Activated CD8-positive, alpha-beta memory T cell treated with anti-CD3 and anti-CD28 coated beads, Interleukin-2, amount 50 U/mL, for 48 hours (primary cell): ENCODE results near the gene AHNAK.
"Not testable (repeated sequence)": the region's sequence is repeated elsewhere in the genome, so short reads cannot be mapped to it uniquely, and the experiment has no call there.

ENCODE experiments used
- DNase-seq: peaks from one replicate; pipeline ENCODE4 v3.0.0-alpha.2; 2020

The AHNAK gene

DNA sequence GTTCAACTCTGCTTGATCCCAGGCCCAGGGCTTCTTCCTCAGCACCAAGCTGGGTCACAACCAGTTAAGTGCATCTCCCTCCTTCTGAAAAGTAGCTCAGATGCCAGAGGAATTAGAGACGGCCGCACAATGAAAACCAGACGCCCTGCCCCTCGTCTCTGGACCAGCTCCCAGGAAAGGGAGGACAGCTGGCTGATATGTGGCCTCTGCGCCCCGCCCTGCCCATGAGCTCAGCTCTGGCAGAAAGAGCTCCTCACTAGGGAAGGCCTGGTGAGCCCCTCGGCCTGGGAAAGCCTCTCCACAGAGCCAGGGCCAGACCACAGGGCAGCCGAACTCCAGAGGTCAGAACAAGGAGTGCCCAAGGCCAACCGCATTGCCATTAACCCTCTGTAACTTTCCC is 145.8 kb downstream of the AHNAK start:
- DNase-seq = no peak

DNA sequence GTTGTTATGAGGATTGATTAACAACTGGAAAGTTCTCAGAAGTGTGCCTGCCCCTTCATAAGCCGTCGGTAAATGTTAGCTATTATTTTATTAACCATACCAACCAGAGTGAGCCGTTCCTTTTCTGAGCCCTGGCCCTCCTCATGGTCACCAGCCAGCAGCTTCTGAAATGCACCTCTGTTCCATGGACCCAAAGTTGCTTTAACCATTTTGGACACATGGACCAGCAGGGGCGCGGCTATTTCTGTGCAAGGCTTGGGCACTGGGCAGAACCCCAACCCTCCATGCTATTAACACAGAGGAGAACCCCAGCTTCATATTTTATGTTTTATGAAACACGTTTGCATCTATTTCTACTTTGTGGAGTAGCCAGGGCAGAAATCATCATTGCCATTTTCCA is 146.3 kb downstream of the AHNAK start:
- DNase-seq = no peak

DNA sequence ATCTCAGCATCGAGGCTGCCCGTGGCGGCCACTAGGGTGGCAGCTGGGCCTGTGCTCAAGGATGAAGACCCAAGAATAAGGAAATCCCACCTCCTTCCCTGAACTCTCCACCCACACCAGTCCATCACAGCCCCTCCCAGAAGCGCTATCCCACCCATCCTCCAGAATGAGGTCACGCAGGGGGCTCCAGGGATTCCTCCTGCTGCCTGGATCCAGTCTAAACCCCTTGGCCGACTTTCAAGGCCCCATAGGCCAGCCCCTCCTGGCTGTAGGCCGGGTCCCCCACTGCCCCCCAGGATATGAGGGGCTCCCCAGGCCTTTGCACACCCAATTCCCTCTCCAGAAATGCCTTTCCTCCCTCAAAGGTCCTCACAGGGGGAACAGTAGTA is 146.7 kb downstream of the AHNAK start:
- DNase-seq = no peak

DNA sequence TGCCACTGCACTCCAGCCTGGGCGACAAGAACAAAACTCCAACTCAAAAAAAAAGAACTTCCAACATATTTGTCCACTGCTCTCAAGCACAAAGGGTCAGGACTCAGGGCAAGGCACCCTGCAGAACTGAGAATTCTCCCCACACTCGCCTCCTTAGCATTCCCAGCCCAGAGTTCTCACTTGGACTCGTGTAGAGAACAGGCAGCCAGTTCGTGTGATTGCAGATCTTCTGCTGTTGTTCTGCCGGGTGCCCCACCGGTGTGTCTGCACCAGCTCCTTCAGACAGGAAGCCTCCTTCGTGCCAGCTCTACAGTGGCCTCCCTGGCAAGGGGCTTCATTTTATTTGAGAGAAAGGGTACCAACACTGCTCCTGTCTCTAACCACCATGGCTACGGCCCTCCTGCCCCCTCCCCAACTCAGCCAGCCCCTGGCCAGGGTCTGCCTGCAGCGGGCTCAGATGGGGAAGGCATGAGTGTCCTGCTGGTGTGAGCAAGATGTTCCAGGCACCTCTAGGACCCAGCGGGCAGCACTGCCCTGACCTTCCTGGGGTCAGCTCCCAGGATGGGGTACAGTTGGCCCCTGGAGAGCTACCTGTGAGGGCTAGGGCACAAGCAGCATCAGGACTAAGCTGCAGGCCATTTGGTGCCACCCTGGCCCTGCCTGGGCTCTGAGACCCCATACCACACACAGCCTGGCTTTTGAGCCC is 147.3 kb downstream of the AHNAK start:
- no peak for DNase-seq

DNA sequence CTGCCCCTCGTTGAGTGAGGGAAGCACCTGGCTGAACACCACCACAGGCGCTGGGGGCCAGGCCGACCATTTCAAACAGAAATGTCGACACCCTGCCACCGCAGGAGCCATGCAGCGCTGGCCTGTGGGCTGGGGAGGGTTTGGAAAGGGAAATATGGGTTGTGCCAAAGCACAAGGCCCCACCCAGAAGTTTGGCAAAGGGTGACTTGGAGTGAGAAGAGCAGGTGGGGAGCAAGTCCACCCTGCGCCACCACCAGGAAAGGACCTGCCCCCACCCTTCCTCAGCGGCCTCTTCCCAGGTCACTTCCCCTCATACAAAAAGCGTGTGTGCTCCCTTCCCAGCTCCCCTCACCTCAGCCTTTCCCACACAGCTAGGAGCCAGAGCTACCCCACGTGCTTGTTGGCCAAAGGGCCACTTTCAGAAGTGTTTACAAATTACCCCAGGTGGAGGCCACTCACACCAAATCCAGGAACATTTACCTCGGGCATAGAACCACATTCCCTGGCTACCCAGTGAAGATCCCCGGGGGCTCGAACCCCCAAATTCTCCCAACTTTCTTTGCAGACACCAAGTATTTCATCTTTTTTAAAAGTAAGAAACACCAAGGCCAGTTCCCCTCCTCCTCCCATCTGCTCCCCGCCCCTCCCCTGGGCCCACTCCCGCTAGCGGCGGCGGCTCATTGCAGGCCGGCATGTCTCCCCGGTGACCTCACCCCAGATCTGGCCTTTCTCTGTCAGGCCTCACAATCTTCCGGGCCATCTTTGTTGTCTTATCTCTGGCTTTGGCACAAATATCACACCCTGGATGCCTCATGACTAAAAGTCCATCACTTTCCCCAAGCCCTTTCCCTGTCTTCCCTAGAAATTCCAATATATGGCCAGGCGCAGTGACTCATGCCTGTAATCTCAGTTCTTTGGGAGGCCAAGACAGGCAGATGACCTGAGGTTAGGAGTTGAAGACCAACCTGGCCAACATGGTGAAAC is 148.3 kb downstream of the AHNAK start:
- no peak for DNase-seq

DNA sequence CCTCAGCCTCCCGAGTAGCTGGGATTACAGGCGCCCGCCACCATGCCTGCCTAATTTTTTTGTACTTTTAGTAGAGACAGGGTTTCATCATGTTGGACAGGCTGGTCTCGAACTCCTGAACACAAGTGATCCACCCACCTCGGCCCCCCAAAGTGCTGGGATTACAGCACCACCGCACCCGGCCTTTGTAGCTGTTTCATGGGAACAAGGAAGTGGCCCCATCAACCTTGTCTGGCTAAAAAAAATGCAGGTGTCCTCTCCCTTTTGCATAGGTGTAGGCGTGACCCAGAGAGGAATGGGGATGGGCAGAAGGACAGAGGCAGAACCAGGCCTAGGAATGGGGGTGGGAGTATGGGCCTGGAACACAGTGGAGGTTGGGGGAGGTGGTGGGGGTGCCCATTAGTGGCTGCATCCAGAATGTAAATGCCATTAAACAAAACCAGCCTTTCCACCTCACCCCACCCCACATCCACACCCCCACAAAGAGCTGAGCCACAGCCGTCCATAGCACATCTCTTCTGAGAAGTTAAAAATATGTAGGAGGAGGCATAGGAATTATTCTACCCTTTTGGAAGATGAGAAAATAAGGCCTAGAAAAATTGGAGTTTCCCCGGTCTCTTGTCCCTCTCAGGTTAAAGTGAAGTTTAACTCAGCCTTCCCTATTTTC is 150.6 kb downstream of the AHNAK start:
- no peak for DNase-seq

DNA sequence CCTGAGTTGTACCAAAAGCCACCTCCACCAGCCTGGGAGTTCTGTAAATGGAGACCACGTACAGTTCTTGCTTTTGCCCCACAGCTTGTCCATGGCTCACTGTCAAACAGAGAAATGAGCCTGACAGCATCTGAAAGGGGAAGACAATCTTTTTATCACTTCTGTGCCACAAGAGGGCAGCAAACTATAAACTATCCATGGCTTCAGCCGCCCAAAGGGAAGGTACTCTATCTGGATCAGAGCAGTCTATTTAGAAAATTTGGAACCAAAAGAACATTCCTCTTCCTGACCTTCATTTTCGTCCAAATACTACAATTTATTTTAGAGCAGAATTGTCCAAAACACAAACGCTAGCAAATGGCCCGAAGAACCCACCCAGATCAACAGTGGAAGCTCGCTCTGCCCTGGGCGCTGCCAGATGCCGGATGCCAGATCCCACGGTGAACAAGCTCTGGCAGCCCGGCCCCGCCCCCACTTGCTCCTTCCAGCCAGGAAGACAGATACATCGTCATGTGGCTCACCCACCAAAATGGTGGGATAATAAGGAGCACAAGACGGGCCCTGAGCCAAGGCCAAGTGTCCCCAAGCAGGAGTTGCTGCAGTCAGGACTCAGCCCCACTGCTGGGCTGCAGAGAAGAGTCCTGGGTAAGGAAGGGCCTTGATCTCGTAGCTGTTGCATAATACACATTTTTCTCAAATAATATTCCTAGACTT is 151.6 kb downstream of the AHNAK start:
- DNase-seq = no peak

DNA sequence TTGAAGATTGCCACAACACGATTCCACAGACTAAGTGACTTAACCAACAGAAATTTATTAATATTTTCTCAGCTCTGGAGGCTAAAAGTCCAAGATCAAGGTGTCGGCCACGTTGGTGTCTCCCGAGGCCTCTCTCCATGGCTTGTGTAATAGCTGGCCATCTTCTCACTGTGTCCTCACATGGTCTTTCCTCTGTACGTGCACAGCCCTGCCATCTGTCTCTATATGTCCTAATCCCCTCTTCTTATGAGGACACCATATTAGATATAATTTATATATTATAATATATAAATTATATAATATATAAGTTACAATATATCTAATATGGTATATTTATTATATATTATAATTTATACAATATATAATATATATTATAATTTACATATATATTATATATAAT is 152.9 kb downstream of the AHNAK start:
- no peak for DNase-seq

DNA sequence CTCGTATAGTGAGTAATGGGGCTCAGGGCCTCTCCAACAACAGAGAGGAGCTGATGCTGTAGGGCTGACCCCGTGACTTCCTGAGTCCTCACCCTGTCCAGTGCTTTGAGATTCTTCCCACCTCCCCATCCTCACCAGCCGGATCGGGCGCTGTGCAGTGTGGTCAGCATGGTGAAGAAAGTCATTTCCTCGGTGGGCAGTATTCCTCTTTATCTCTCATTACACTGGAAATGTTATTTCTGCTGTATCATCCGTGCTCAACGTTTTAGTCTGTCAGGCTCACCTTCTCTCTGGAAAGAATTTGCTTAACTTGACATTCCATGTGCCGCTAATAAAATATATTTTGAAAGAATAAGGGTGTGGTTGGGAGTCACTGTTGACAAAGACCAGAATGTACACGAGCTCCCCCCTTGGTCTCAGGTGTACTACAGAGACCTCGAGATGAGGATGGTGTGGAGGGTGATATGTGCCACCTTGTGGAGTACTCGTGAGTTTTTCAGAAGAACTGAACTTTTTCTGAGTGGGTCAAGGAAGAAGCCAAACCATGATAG is 153.5 kb downstream of the AHNAK start:
- no peak for DNase-seq

DNA sequence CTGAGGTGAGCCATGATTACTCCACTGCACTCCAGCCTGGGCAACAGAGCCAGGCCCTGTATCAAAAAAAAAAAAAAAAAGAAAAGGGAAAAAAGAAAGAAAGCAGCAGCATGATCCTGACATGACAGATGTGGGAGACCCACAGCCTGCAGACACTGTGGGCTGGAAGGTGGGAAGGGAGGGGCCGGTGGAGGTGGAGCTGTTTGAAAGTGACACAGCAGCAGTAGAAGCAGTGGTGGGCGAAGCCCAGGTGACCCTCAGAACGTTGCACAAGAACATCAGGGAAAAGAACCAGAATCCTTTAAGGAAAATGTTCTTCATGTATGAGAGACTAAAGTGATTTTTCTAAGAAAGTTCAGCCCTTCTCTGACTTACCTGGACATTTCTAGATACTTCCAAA is 154.1 kb downstream of the AHNAK start:
- DNase-seq = no peak

DNA sequence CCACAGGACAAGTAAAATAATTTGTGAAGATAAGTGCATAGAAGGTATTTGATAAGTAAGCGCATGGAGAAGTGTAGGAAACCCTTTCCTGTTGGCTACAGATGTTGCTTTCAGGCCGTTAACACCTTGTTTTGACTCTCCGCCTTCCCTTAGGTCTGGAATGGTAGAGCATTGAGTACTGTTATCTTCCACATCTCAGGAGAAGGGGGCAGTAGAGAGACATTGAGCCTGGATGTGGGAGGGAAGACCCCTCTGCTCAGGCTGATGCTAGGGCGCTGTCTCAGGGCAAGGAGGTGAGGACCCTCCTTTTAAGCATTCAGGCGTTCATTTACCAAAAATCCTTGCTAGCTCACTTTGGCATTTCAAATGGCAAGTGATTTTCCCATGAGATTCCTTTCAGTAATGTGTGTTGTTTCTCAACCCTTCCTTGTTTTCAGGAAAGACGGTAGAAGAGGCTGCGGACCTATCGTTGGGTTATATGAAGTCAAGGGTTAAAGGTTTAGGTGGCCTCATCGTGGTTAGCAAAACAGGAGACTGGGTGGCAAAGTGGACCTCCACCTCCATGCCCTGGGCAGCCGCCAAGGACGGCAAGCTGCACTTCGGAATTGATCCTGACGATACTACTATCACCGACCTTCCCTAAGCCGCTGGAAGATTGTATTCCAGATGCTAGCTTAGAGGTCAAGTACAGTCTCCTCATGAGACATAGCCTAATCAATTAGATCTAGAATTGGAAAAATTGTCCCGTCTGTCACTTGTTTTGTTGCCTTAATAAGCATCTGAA is 154.8 kb downstream of the AHNAK start:
- DNase-seq = no peak

DNA sequence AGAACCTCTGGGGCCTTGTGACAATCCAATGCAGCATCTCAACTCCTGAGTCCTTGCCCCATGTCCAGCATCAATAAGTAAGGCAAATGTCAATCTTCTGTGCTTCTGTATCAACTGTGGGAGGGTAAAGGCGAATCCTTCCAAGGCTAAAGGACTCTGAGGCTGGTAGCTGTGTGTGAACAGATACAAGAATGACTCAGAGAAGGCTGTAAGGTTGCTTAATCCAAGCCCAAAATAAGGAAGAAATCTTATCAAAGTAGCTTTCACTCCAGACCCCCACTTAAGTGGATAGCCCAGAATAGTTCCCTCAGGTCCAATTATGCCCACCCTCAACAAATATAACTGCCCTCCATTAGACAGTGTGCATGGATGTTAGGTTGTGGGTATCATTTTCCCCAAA is 155.9 kb downstream of the AHNAK start:
- no peak for DNase-seq

DNA sequence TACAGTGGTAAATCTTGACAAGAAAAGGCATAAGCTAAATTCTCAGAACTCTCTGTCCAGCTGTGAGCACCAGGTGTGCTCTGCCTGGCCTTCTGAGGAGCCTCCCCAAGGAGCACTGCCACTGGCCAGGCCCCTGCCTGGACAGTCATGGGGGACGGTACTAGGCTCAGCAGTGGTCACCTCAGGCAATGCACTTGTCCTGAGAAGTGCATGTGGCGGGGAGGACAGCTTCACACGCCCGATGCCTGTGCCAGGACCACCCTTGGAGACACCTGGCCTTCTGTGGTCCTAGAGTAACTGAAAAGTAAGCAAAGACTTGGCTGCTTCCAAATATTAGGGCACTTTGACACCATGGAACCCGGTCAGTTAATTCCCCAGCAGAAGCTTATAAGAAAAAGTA is 156.4 kb downstream of the AHNAK start:
- no peak for DNase-seq

DNA sequence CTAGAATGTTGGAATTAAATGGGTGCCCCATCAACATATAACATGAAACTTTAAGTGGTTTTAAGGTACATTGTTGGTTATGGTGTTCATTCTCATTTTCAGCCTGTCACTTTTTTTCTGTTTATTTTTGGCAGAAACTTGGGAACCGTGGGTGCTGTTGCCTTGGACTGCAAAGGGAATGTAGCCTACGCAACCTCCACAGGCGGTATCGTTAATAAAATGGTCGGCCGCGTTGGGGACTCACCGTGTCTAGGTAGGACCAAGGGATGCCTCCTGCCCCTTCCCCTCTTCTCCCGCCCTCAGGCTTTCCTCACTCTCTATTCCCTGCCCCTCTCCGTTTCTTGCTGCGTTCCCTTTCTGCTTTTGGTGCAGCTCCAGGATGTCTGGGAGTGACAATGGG is 157.6 kb downstream of the AHNAK start:
- no peak for DNase-seq

DNA sequence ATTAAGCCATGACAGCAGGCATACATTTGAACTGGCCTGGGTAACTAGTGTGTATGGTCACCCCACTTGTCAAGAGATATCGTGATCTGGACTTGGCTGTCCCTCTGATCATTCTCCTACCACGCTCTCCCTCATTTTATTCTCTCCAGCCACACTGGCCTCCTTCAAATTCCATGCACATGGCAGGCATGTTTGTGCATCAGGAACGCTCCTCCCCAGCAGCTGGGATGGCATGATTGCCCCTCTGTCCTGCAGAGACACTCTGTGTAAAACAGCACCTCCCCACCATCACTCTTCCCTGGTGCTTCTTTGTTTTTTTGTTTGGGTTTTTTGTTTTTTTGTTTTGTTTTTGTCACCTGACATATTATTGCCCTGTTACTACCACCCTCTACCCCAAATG is 159.2 kb downstream of the AHNAK start:
- no peak for DNase-seq

DNA sequence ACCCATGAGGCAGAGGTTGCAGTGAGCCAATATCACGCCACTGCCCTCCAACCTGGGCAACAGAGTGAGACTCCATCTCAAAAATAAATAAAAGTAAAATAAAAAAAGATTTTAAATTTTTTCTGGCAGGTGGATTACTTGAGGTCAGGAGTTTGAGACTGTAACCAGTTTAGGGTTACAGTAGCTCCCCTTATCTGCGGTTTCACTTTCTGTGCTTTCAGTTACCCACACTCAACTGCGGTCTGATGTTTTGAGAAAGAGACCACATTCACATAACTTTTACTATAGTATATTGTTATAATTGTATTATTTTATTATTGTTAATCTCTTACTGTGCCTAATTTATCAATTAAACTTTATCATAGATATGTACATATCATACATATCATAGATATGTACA is 160.5 kb downstream of the AHNAK start:
- not testable (repeated sequence) for DNase-seq

DNA sequence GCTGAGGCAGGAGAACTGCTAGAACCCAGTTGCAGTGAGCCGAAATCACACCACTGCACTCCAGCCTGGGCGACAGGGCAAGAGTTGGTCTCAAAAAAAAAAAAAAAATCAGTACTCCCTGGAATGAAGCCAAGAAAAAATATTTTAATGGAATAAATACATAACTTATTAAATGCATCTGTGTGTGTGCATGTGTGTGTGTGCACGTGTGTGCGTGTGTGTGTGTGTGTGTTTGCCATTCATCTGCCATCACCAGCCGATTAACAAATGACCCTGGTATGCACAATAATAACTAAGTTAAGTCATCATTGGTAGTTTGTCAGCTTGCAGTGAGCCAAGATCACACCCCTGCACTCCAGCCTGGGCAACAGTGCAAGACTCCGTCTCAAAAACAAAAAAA is 162.8 kb downstream of the AHNAK start:
- no peak for DNase-seq
